Pancreas (tissue), 10 donors: Measurements from ENCODE around the gene RRAGC. TPM values are rescaled to one million over a fixed set of nuclear protein-coding genes. Genes with fewer than 3 reads are reported as not detected.

Experiments
- ATAC-seq, 4 donors: fragments of 200-7000 bp; cut with Tn5 transposase; one replicate each; pipeline versions ENCODE4 v1.8.0 to v1.9.1; 2020; ENCODE audit warnings: mild to moderate bottlenecking in 4 of 4, moderate library complexity in 4 of 4
- DNase-seq, 6 donors: peaks; one replicate each; pipeline ENCODE4 v3.0.0-alpha.2; 2020
- FAIRE-seq: peaks from 2 replicates; lab custom pipeline; 2012; peaks lifted over from hg19 to GRCh38; lab: Jason Lieb, UNC
- H3K27ac ChIP-seq, 4 donors: fragments of 200-600 bp; sonication (generic); 1 replicate in 3 of 4; 2 replicates in 1 of 4; pipeline versions ENCODE4 v1.5.0 to v1.8.0; 2020
- H3K27me3 ChIP-seq, 4 donors: fragments of 200-600 bp; one replicate each; pipeline ENCODE4 v1.8.0; 2021
- H3K36me3 ChIP-seq, 3 donors: fragments of 200-600 bp; sonication (generic) in 1 of 3; one replicate each; pipeline versions ENCODE4 v1.5.0 to v1.8.0; 2020 to 2021
- H3K4me1 ChIP-seq, 3 donors: fragments of 200-600 bp; one replicate each; pipeline ENCODE4 v1.8.0; 2021
- H3K4me3 ChIP-seq, 4 donors: fragments of 200-600 bp; sonication (generic) in 2 of 4; one replicate each; pipeline versions ENCODE4 v1.5.0 to v1.8.0; 2020 to 2021
- H3K9me3 ChIP-seq, 4 donors: fragments of 200-600 bp; one replicate each; pipeline ENCODE4 v1.8.0; 2021
- CTCF ChIP-seq, 4 donors: fragments of 200-600 bp; sonication (generic) in 3 of 4; IDR thresholded peaks; one replicate each; pipeline versions ENCODE4 v1.5.0 to v1.8.0; 2021; ENCODE audit warnings: antibody characterized with exemption in 4 of 4
- WGBS, 2 donors: extraction: QIAGEN DNeasy Blood & Tissue Kit; methylation state at CpG; one replicate each; pipeline ENCODE4 v1.1.7; 2013; 5-methylcytosine and 5-hydroxymethylcytosine counted together
- intact Hi-C, 3 donors: fragments of 100-400 bp; cut with DNase I; formaldehyde crosslinking; loops; one replicate each; pipeline versions ENCODE4 v1.11.1 to v1.14.2; 2022
- polyA plus RNA-seq, 2 donors: library from polyadenylated mRNA; stranded (reverse); fragments of 200-250 nt; gene quantifications; one replicate each; pipeline ENCODE4 v1.2.3, GENCODE V29; 2013
- total RNA-seq, 6 donors: library from RNA; stranded (reverse); fragmentation: NEBNext Ultra II Directional in 4 of 6; extraction: Animal tissue kit (Norgen Biotek cat#: 25700) in 4 of 6; gene quantifications; one replicate each; pipeline versions ENCODE4 v1.2.1 to v1.2.4, GENCODE V29; 2021 to 2023
- donor health status: healthy with polysubstance abuse.
- donor health status: DM: no; HTN: no; CAD: no; lungs with moderate emphysema.
- donor health status: DM: no; HTN: no; CAD: no.
- donor health status: control.
- donor health status: control.
- donor health status: Bipolar disorder and iron deficiency.
- donor health status: DM: yes; HTN: yes; CAD: no.
- donor health status: DM: no; HTN: no; CAD: no.
- donor health status: DM: no; HTN: no; CAD: no.
- donor health status: DM: yes; HTN: yes; CAD: no.

RRAGC gene
- total and polyA plus RNA-seq, 8 donors, result 4.3 to 13.5 (median 8.2) TPM

GRCh38 chr1:38888423-38889333 is 29.1 kb upstream of the RRAGC start:
- no peak for TF ChIP-seq CTCF (IDR thresholded peaks at IDR 0.05)
- Histone ChIP-seq H3K27me3 (no peaks in the 10 kb centered on the region), H3K9me3 (no peaks in the 10 kb centered on the region), H3K4me3 (no peak overlapping the region), H3K27ac (no peak overlapping the region), H3K4me1 (no peaks in the 10 kb centered on the region), H3K36me3 (no peaks in the 10 kb centered on the region)
- 75 to 80% methylated on average over 9 of the region's 9 CpGs for WGBS, 2 donors
- FAIRE-seq, result no peak
- no peak for ATAC-seq
- DNase-seq, result no peak
- intact Hi-C loops, result no loop called here

- Histone ChIP-seq H3K36me3 (no peaks in the 10 kb centered on the region), H3K9me3 (no peaks in the 10 kb centered on the region), H3K4me1 (no peaks in the 10 kb centered on the region), H3K27ac (no peak overlapping the region), H3K27me3 (no peaks in the 10 kb centered on the region), H3K4me3 (no peak overlapping the region)
- intact Hi-C loops, result no loop called here
- ATAC-seq (no peak), DNase-seq (no peak), FAIRE-seq (no peak)
- TF ChIP-seq CTCF (IDR thresholded peaks at IDR 0.05), result no peak
- 84 to 92% methylated on average over 2 of the region's 2 CpGs for WGBS, 2 donors
These were observed 25.5 kb upstream of the RRAGC start for GRCh38 chr1:38885092-38885491.

- ATAC-seq, result no peak
These were observed 21.9 kb upstream of the RRAGC start, which contains the start of gene GJA9 for GRCh38 chr1:38881487-38881886. Gene GJA9 (minus strand): TSS chr1:38881587. CDS start chr1:38876098, 5,489 bp downstream.

DNA sequence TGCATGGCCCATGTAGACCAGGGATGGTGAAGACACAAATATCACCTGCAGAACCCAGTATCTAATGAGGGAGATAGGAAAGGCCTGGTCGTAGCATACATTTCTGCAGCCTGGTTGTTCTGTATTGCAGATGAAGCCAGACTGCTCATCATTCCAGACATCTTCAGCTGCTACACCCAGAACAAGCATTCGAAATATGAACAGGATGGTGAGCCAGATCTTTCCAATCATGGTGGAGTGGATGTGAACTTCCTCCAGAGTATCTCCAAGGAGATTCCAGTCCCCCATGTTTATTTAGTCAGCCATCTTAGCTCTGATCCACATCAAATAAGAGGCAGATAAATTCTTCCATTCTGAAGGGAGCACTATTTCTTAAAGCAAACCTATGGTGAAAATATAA is 16.2 kb upstream of the RRAGC start:
- ATAC-seq (no peak), DNase-seq (no peak), FAIRE-seq (no peak)
- WGBS, 2 donors, result 80 to 81% methylated on average over 2 of the region's 2 CpGs
- Histone ChIP-seq H3K27ac (no peak overlapping the region), H3K36me3 (no peaks in the 10 kb centered on the region), H3K9me3 (no peaks in the 10 kb centered on the region), H3K4me1 (peaks cover 0 to 12% (median 4%) of the 10 kb centered on the region in 3 donors), H3K27me3 (no peaks in the 10 kb centered on the region), H3K4me3 (no peak overlapping the region)
- intact Hi-C loops, result no loop called here
- no peak for TF ChIP-seq CTCF (IDR thresholded peaks at IDR 0.05)

More at GRCh38 chr1:38881487-38881886, 21.9 kb upstream of the RRAGC start, which contains the start of gene GJA9:
- no peak for TF ChIP-seq CTCF (IDR thresholded peaks at IDR 0.05)
- Histone ChIP-seq H3K4me1 (no peaks in the 10 kb centered on the region), H3K36me3 (no peaks in the 10 kb centered on the region), H3K27me3 (no peaks in the 10 kb centered on the region), H3K9me3 (no peaks in the 10 kb centered on the region), H3K27ac (no peak within 1 kb of the TSS), H3K4me3 (no peak within 1 kb of the TSS)
- DNase-seq, result no peak
- FAIRE-seq, result no peak
- intact Hi-C loops, result no loop called here
